HG03045 (cell line): ENCODE measurements around the gene FAM110D.

Experiments used
- ATAC-seq: cut with Tn5 transposase; IDR thresholded peaks from one replicate; pipeline ENCODE4 v1.9.1; 2021; ENCODE audit warnings: mild to moderate bottlenecking, moderate library complexity; ENCODE audit not compliant: unreplicated experiment

FAM110D gene

GRCh38 chr1:26158908-26159742 is at the start of gene FAM110D:
Gene FAM110D, plus strand, starts transcription at chr1:26159079. Its CDS starts 2,213 bp downstream, at chr1:26161292.
- ATAC-seq = no peak

DNA sequence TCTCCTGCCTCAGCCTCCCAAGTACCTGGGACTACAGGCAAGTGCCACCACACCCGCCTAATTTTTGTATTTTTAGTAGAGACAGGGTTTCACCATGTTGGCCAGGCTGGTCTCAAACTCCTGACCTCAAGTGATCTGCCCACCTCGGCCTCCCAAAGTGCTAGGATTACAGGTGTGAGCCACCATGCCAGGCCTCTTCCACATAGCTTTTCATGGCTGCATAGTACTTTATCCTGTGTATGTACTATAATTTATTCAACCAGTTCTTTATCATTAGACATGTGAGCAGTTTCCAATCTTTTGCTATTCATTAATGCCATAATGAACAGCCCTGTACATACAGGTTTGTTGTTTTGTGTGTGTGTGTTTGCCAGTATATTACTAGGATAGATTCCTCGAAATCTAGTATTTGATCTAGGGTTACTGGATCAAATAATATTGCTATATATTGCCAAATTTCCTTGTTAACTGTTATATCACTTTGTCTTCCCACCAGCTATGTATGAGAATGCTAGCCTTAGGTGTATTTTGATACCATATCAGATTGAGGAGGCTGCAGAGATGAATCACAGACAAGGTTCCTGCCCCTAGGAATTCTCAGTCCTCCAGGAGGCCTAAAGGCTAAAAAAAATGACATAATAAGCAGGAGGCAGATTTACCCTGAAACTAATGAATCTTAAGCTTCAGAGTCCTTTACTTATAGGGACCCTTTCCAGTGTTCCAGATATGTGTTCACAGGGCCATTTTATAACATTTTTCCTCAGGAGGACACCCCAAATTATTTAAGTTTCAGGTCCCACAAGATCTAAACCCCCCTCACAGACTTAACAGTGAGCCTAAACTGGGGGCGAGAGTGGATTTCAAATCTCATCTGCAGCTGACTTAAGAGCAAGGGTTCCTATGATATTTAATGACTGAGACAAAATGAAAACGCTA is 49.4 kb upstream of the FAM110D start:
- no peak for ATAC-seq

GRCh38 chr1:26110731-26111529 is 47.9 kb upstream of the FAM110D start:
- ATAC-seq = peak; percentile 53

GRCh38 chr1:26111530-26112406 is 47.1 kb upstream of the FAM110D start, which contains the start of gene PDIK1L:
Gene PDIK1L, plus strand, starts transcription at chr1:26111824. Its CDS starts 2,485 bp downstream, at chr1:26114309.
- peak; percentile 69 for ATAC-seq

DNA sequence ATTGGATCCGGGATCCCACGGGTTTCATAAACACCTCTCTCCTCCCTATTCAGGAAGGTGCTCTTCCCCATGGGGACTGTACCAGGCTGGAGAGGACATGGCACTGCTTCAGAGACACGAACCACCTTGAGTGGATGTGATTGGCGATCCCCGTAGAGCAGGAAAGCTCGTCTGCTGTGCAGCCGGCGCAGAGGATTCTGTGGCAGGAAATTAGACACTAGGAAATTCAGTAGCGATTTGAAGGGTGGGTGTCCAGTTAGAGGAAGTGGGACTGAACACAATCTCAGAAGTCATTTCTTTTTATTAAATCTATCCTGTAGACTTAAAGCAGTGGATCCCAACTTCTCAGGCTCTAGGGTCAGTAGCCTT is 46.5 kb upstream of the FAM110D start:
- ATAC-seq = no peak

GRCh38 chr1:26114165-26114927 is 44.5 kb upstream of the FAM110D start:
- ATAC-seq = no peak

- peak; percentile 56 for ATAC-seq
Observed at GRCh38 chr1:26119892-26120608, 38.8 kb upstream of the FAM110D start.

DNA sequence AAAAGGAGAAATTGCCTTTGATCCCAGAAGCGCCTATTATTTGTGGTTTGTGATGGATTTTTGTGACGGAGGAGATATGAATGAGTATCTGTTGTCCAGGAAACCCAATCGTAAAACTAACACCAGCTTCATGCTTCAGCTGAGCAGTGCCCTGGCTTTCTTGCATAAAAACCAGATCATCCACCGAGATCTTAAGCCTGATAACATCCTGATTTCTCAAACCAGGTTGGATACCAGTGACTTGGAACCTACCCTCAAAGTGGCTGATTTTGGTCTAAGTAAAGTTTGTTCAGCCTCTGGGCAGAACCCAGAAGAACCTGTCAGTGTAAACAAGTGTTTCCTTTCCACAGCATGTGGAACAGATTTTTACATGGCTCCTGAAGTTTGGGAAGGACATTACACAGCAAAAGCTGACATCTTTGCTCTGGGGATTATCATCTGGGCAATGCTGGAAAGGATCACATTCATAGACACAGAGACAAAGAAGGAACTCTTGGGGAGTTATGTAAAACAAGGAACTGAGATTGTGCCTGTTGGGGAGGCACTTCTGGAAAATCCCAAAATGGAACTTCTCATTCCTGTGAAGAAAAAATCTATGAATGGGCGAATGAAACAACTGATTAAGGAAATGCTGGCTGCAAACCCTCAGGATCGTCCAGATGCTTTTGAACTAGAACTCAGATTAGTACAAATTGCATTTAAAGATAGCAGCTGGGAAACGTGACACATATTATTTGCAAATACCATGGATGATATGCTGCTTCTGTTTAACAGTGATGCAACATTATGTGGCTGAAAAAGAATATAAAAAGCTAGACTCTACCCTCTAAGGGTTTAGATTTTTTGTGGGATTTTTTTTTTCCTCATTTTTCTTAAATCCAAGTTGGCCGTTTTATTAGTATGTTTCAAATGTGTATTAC is 36.8 kb upstream of the FAM110D start:
- no peak for ATAC-seq

DNA sequence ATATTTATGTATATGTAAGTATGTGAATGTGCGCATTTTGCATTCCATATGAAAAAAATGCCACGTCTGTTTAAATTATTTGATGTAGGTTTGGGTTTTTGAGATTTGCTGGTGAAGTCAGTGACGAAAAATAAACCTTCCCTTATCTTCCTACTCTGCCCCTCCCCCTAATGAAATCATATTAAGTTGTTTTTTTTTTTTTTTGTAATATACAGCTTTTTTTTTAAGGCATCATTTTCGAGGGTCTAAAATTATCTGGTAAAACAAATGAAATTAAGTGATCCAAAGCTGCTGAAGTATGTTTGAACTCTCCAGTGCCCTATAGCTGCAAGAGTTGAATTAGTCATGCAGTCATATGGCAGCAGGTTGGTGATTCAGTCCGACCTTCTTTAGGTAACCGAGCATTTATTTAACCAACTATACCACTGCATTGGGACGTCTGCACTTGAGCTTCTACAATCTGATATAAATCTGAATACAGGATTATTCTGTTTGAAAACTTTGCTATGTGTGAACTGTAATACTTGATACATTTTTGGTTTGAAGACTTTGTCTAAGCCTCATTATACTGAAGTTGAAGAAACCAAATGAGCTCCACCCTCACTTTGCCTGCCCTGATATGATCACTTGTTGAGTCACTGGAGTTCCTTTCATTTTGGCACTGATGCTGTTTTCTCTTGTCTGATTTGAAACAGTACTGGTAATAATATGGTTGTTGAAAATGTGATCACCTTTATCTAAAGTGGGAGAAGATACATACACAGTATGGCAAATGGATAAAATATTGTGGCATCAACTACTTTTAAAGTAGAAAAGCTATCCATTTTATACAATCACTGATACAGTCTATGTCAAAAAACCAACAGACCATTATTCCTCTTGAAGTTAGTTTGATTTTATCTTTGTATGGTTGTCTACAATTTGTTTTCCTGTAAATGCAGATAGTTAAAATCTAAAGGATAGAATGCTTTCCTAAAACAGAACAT is 35.6 kb upstream of the FAM110D start:
- no peak for ATAC-seq

DNA sequence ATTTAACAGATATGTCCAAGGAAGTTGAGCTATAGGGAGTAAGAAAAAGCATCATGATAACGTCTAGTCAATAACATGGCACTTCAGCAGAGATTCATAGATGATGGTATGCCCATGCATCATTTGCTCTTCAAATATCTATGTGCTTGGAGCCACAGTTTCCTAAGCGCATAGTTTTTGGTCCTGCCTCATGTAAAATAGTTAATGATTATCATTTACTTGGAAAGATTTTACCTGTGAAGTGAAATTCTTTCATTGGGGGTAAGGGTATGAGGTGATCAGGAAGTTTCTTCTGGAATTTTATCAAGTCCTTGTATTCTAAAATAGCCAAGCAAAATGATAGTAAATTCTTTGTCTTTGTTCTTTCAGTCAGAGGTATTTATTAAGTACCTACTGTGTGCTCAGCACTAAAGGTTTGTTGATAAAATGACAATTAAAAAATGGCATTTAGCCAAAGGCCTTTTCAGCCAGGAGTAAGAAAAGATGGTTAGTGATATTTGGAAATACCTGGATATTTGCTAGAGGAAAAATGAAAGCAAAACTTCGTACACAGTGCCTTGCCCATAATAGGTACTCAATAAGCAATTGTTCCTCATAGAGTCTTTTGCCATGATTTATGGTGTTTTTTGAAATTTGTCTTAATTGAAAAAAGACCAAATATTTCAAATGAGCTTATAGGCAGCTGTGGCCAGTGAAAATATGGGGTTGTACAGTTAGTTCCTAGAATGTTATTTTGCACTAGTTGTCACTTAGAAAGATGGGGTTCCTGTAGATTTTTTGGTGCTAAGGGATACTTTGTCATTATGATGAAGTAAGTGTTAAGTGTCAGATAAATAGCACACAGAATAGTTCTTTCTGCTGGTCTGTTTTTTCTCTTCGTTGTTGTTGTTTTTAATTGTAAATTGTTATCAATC is 34.2 kb upstream of the FAM110D start:
- no peak for ATAC-seq

- ATAC-seq = no peak
Observed at GRCh38 chr1:26125382-26125781, 33.5 kb upstream of the FAM110D start.

GRCh38 chr1:26125946-26126320 is 32.9 kb upstream of the FAM110D start:
- ATAC-seq = no peak

DNA sequence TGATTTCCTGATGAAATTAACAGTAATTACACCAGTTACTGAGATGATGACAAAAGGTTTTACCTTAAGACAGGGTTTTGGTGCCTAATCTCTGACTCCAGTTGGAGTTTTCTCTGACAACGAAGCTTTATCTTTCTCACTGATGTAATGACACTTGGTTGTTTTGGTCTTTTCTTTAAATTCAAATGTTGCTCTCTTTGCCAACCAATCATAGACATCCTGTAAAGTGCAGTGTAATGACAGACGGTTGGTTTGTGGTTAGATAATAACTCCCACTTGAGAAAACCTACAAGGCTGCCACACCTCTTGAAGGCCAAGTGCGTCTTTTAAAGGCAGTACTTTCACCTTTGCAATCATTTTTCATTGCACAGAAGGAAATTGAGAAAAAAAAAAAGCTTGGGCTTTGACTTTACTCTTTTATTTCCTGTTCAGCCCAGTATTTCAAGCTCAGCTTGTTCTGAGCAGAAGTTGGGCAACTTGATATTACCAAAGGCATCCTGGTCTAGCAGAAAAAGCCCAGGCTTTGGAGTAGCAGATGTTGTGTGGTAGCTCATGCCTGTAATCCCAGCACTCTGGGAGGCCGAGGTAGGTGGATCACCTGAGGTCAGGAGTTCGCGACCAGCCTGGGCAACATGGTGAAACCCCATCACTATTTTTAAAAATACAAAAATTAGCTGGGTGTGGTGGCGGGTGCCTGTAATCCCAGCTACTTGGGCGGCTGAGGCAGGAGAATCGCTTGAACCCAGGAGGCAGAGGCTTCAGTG is 32.4 kb upstream of the FAM110D start:
- peak; percentile 81 for ATAC-seq
